Neural cell (in vitro differentiated cells): ENCODE data around the gene DNAH10. TPM values are rescaled to one million over a fixed set of nuclear protein-coding genes. Genes with fewer than 3 reads are reported as not detected.

ENCODE experiments used
- H2AFZ ChIP-seq: fragments of 200-600, 300-800 bp; sonication (generic), shearing (Covaris generic); 2 replicates; pipeline ENCODE4 v1.6.0; 2014; ENCODE audit warnings: low read depth, mild to moderate bottlenecking, antibody characterized with exemption, low read length, moderate library complexity
- H3F3A ChIP-seq: fragments of 200-600 bp; shearing (Covaris generic); 2 replicates; pipeline ENCODE4 v1.6.1; 2016; ENCODE audit warnings: mild to moderate bottlenecking, moderate library complexity, mixed read lengths, antibody characterized with exemption, low read length; ENCODE audit not compliant: insufficient read depth, poor library complexity, severe bottlenecking
- H3K27ac ChIP-seq: fragments of 200-600, 300-800 bp; sonication (generic), shearing (Covaris generic); 2 replicates; pipeline ENCODE4 v1.5.1; 2014; ENCODE audit warnings: mild to moderate bottlenecking, low read length, moderate library complexity
- H3K27me3 ChIP-seq: fragments of 300-800, 200-600 bp; sonication (generic), shearing (Covaris generic); 2 replicates; pipeline ENCODE4 v1.6.0; 2014; ENCODE audit warnings: mild to moderate bottlenecking, low read depth, low read length, moderate library complexity; ENCODE audit not compliant: insufficient read depth
- H3K36me3 ChIP-seq: fragments of 300-800, 200-600 bp; sonication (generic), shearing (Covaris generic); 2 replicates; pipeline ENCODE4 v1.5.1; 2014; ENCODE audit warnings: mild to moderate bottlenecking, antibody characterized with exemption, low read length, moderate library complexity; ENCODE audit not compliant: insufficient read depth
- H3K4me2 ChIP-seq: fragments of 300-800, 200-600 bp; sonication (generic), shearing (Covaris generic); 2 replicates; pipeline ENCODE4 v1.6.0; 2014; ENCODE audit warnings: mild to moderate bottlenecking, low read length
- H3K4me3 ChIP-seq: fragments of 300-800, 200-600 bp; sonication (generic), shearing (Covaris generic); 2 replicates; pipeline ENCODE4 v1.5.1; 2014; ENCODE audit warnings: mild to moderate bottlenecking, low read length, moderate library complexity
- H3K79me2 ChIP-seq: fragments of 200-600 bp; shearing (Covaris generic); replicated peaks from 2 replicates; pipeline ENCODE4 v1.6.0; 2014; ENCODE audit warnings: mild to moderate bottlenecking, low read length, moderate library complexity; ENCODE audit not compliant: insufficient read depth
- H3K9ac ChIP-seq: fragments of 300-800, 200-600 bp; sonication (generic), shearing (Covaris generic); 2 replicates; pipeline ENCODE4 v1.6.1; 2016; ENCODE audit warnings: mild to moderate bottlenecking, low read length, mixed read lengths
- H3K9me2 ChIP-seq: fragments of 200-600 bp; shearing (Covaris generic); 2 replicates; pipeline ENCODE4 v1.6.1; 2016; ENCODE audit warnings: mild to moderate bottlenecking, low read length, mixed read lengths; ENCODE audit not compliant: insufficient read depth
- H3K9me3 ChIP-seq: fragments of 200-600, 300-800 bp; sonication (generic), shearing (Covaris generic); 2 replicates; pipeline ENCODE4 v1.6.1; 2016; ENCODE audit warnings: mild to moderate bottlenecking, mixed run types, low read length, moderate library complexity, mixed read lengths
- H4K20me1 ChIP-seq: fragments of 200-600 bp; shearing (Covaris generic); 2 replicates; pipeline ENCODE4 v1.6.1; 2016; ENCODE audit warnings: mild to moderate bottlenecking, mixed run types; ENCODE audit not compliant: insufficient read depth
- EP300 ChIP-seq: fragments of 450-650 bp; conservative IDR thresholded peaks from 2 replicates; pipeline ENCODE4 v1.6.1; 2014; ENCODE audit warnings: antibody characterized with exemption, mild to moderate bottlenecking, moderate library complexity; ENCODE audit not compliant: poor library complexity, severe bottlenecking
- EZH2 ChIP-seq: fragments of 200-600, 300-800 bp; shearing (Covaris generic), sonication (generic); IDR thresholded peaks from 2 replicates; pipeline ENCODE4 v1.6.1; 2014; ENCODE audit warnings: antibody characterized with exemption, low read length, borderline replicate concordance, mild to moderate bottlenecking; ENCODE audit not compliant: insufficient read depth, poor library complexity, severe bottlenecking
- MXI1 ChIP-seq: fragments of 450-650 bp; conservative IDR thresholded peaks from 2 replicates; pipeline ENCODE4 v1.6.1; 2014; ENCODE audit warnings: antibody characterized with exemption, mild to moderate bottlenecking; ENCODE audit not compliant: poor library complexity, severe bottlenecking
- POLR2AphosphoS5 ChIP-seq: IDR thresholded peaks from 2 replicates; pipeline ENCODE4 v1.6.1; 2012
- RAD21 ChIP-seq: fragments of 450-650 bp; conservative IDR thresholded peaks from 2 replicates; pipeline ENCODE4 v1.6.1; 2014; ENCODE audit warnings: antibody characterized with exemption, mild to moderate bottlenecking, moderate library complexity
- SMC3 ChIP-seq: fragments of 450-650 bp; conservative IDR thresholded peaks from 2 replicates; pipeline ENCODE4 v1.6.1; 2014; ENCODE audit warnings: antibody characterized with exemption, mild to moderate bottlenecking, moderate library complexity; ENCODE audit not compliant: poor library complexity
- TAF1 ChIP-seq: IDR thresholded peaks from 2 replicates; pipeline ENCODE4 v1.6.1; 2012; ENCODE audit warnings: low read depth
- polyA plus RNA-seq: library from polyadenylated mRNA; depleted of rRNA; stranded (reverse); fragments of >200 nt; gene quantifications from 2 replicates; pipeline ENCODE4 v1.2.3, GENCODE V29; 2014
- TF ChIP-seq, protein P1 (sequence below): fragments of 450-650 bp; IDR thresholded peaks from 2 replicates; pipeline ENCODE4 v1.5.1; 2014; ENCODE audit warnings: antibody characterized with exemption, mild to moderate bottlenecking, moderate library complexity; ENCODE audit not compliant: poor library complexity, severe bottlenecking
- TF ChIP-seq, protein P2 (sequence below): IDR thresholded peaks from 2 replicates; pipeline ENCODE4 v1.6.1; 2012; ENCODE audit warnings: borderline replicate concordance

Gene DNAH10
- polyA plus RNA-seq, 1 donor from 2014 or later = 1.9 TPM

DNA sequence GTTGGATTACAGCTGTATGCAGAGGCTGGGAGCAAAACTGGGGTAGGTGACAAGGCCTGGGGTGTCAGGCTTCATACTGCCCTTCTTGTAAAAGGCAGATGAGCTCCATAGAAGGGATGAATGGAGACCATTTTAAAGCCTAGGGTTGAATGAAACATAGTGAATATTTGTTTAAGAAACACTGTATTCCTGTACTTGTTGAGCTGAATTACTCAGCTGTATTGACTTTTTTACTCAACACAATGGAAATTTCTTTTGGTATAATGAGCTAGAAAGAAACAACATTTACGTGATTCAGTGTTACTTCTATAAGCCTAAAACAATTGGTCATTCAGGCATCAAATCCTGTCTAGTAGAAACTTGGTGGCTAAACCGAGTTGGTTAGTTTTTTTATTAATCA, 35.9 kb upstream of the DNAH10 start:
- Histone ChIP-seq H3K4me3 (no peak overlapping the region), H3K9ac (no peak overlapping the region), H2AFZ (no peak overlapping the region), H3K27me3 (no peaks in the 10 kb centered on the region), H4K20me1 (no peaks in the 10 kb centered on the region), H3K9me3 (no peaks in the 10 kb centered on the region), H3K79me2 (no peaks in the 10 kb centered on the region), H3K27ac (no peak overlapping the region), H3K9me2 (no peaks in the 10 kb centered on the region), H3F3A (no peaks in the 10 kb centered on the region), H3K4me2 (no peak overlapping the region), H3K36me3 (no peaks in the 10 kb centered on the region)
- TF ChIP-seq EP300 (no peak), SMC3 (no peak), MXI1 (no peak), POLR2AphosphoS5 (no peak), EZH2 (no peak), RAD21 (no peak), TAF1 (no peak)
- TF ChIP-seq, protein P1, sequence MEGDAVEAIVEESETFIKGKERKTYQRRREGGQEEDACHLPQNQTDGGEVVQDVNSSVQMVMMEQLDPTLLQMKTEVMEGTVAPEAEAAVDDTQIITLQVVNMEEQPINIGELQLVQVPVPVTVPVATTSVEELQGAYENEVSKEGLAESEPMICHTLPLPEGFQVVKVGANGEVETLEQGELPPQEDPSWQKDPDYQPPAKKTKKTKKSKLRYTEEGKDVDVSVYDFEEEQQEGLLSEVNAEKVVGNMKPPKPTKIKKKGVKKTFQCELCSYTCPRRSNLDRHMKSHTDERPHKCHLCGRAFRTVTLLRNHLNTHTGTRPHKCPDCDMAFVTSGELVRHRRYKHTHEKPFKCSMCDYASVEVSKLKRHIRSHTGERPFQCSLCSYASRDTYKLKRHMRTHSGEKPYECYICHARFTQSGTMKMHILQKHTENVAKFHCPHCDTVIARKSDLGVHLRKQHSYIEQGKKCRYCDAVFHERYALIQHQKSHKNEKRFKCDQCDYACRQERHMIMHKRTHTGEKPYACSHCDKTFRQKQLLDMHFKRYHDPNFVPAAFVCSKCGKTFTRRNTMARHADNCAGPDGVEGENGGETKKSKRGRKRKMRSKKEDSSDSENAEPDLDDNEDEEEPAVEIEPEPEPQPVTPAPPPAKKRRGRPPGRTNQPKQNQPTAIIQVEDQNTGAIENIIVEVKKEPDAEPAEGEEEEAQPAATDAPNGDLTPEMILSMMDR = no peak
- TF ChIP-seq, protein P2, sequence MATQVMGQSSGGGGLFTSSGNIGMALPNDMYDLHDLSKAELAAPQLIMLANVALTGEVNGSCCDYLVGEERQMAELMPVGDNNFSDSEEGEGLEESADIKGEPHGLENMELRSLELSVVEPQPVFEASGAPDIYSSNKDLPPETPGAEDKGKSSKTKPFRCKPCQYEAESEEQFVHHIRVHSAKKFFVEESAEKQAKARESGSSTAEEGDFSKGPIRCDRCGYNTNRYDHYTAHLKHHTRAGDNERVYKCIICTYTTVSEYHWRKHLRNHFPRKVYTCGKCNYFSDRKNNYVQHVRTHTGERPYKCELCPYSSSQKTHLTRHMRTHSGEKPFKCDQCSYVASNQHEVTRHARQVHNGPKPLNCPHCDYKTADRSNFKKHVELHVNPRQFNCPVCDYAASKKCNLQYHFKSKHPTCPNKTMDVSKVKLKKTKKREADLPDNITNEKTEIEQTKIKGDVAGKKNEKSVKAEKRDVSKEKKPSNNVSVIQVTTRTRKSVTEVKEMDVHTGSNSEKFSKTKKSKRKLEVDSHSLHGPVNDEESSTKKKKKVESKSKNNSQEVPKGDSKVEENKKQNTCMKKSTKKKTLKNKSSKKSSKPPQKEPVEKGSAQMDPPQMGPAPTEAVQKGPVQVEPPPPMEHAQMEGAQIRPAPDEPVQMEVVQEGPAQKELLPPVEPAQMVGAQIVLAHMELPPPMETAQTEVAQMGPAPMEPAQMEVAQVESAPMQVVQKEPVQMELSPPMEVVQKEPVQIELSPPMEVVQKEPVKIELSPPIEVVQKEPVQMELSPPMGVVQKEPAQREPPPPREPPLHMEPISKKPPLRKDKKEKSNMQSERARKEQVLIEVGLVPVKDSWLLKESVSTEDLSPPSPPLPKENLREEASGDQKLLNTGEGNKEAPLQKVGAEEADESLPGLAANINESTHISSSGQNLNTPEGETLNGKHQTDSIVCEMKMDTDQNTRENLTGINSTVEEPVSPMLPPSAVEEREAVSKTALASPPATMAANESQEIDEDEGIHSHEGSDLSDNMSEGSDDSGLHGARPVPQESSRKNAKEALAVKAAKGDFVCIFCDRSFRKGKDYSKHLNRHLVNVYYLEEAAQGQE = no peak

DNA sequence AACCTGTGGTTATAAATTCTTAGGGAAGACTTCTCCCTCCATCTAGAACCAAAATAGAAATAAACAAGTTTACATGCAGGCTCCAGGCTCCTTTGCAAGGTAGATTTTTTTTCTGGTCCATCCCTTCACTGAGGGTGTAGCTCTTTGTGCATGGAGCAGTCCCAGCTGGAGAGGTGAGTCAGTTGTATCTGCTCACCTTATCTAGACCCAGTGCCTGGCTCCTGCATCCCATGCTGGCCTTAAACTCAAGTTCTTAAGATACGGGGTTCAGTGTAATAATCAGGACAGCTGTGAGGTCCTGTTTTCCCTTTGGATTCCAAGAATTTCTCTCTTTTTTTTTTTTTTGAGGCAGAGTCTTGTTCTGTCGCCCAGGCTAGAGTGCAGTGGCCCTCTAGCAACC, 35.1 kb upstream of the DNAH10 start:
- H3K4me2 ChIP-seq = no peak overlapping the region
- H3K27me3 ChIP-seq = no peaks in the 10 kb centered on the region
- TF ChIP-seq, protein P2 = no peak
- TF ChIP-seq POLR2AphosphoS5 = no peak
- no peak for TF ChIP-seq EP300
- TF ChIP-seq EZH2 = no peak
- TF ChIP-seq RAD21 = no peak
- no peak for TF ChIP-seq TAF1
- no peak for TF ChIP-seq MXI1
- TF ChIP-seq SMC3 = no peak
- TF ChIP-seq, protein P1 = no peak

More for the DNA sequence above, 35.1 kb upstream of the DNAH10 start:
- Histone ChIP-seq H3K4me3 (no peak overlapping the region), H3K9ac (no peak overlapping the region), H2AFZ (no peak overlapping the region), H3K9me3 (no peaks in the 10 kb centered on the region), H3K79me2 (no peaks in the 10 kb centered on the region), H3F3A (no peaks in the 10 kb centered on the region), H4K20me1 (no peaks in the 10 kb centered on the region), H3K9me2 (no peaks in the 10 kb centered on the region), H3K36me3 (no peaks in the 10 kb centered on the region), H3K27ac (no peak overlapping the region)
